LNCaP clone FGC (cell line): Measurements from ENCODE around the gene ABLIM1.

Experiments used
- DNase-seq: peaks from one replicate; pipeline ENCODE4 v3.0.0-alpha.2; 2011; ENCODE audit warnings: low read depth
- H3K4me3 ChIP-seq: 2 replicates; pipeline ENCODE4 v1.5.1; 2011; ENCODE audit warnings: mild to moderate bottlenecking, low read depth, low read length, control low read depth
- TF ChIP-seq, protein P1 (sequence below): IDR thresholded peaks from 2 replicates; pipeline ENCODE4 v1.5.1; 2012; ENCODE audit warnings: mild to moderate bottlenecking; ENCODE audit not compliant: control insufficient read depth, insufficient read depth; ENCODE audit errors: extremely low read depth

The ABLIM1 gene

GRCh38 chr10:114694752-114695151 is 36.7 kb upstream of the ABLIM1 start:
- TF ChIP-seq, protein P1, sequence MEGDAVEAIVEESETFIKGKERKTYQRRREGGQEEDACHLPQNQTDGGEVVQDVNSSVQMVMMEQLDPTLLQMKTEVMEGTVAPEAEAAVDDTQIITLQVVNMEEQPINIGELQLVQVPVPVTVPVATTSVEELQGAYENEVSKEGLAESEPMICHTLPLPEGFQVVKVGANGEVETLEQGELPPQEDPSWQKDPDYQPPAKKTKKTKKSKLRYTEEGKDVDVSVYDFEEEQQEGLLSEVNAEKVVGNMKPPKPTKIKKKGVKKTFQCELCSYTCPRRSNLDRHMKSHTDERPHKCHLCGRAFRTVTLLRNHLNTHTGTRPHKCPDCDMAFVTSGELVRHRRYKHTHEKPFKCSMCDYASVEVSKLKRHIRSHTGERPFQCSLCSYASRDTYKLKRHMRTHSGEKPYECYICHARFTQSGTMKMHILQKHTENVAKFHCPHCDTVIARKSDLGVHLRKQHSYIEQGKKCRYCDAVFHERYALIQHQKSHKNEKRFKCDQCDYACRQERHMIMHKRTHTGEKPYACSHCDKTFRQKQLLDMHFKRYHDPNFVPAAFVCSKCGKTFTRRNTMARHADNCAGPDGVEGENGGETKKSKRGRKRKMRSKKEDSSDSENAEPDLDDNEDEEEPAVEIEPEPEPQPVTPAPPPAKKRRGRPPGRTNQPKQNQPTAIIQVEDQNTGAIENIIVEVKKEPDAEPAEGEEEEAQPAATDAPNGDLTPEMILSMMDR = peak; percentile 44
- no peak overlapping the region for H3K4me3 ChIP-seq
- DNase-seq = no peak

- no peak for DNase-seq
- no peak overlapping the region for H3K4me3 ChIP-seq
- TF ChIP-seq, protein P1 = no peak
These were observed 36.0 kb upstream of the ABLIM1 start for GRCh38 chr10:114694062-114694461.

- TF ChIP-seq, protein P1 = no peak
- H3K4me3 ChIP-seq = no peak overlapping the region
- no peak for DNase-seq
These were observed 33.4 kb upstream of the ABLIM1 start for GRCh38 chr10:114691442-114691941.

DNA sequence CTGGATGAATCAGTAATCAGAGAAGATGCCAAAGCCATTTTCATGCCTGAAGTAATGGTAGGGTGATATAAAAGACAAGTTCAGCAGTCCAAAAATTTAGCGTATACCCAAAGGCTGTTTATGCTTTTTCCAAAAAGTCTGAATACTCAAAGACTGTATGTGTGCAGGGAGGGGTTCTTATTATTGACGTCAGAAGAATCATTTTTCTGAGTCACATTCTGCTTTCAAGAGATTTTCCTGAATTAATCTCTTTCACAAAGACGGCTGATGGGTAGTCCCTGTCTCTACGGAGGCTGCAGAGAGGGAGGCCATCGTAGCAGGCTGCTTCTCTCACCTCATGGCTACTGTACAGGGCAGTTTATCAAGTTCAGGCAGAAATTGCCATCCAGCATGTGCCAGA is 30.7 kb upstream of the ABLIM1 start:
- no peak overlapping the region for H3K4me3 ChIP-seq
- TF ChIP-seq, protein P1 = no peak
- DNase-seq = no peak

- no peak for DNase-seq
- TF ChIP-seq, protein P1 = no peak
- no peak overlapping the region for H3K4me3 ChIP-seq
These were observed 29.4 kb upstream of the ABLIM1 start for GRCh38 chr10:114687459-114687858.

DNA sequence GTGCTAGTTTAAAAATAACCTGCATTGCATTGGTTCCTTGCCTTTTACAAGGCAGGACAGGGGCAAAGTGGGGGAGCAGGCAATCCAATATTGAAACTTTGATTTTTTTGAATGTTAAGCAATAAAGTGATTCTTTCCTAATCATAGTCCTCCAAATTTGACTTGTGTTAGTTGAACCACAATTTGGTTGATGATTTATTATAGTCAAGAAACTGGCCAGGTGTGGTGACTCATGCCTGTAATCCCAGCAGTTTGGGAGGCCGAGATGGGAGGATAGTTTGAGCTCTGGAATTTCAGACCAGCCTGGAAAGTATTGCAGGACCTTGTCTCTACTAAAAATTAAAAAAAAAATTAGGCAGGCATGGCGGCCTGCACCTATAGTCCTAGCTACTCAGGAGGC is 27.9 kb upstream of the ABLIM1 start:
- TF ChIP-seq, protein P1 = no peak
- no peak for DNase-seq
- H3K4me3 ChIP-seq = no peak overlapping the region

GRCh38 chr10:114685456-114685855 is 27.4 kb upstream of the ABLIM1 start:
- TF ChIP-seq, protein P1 = no peak
- DNase-seq = no peak
- H3K4me3 ChIP-seq = no peak overlapping the region
